ENCODE results near the gene IPCEF1. TPM values are rescaled to one million over a fixed set of nuclear protein-coding genes. Genes with fewer than 3 reads are reported as not detected.
A peak's percentile ranks its signal among the peaks of the same experiment; 100 is the strongest.

Gene IPCEF1
- total RNA-seq, 5 donors from 2014 or later (not counting 1 experiment from before 2014, with no cell fraction given) = 57.6 to 132 (median 69.4) TPM

- no peaks in the 10 kb centered on the region for H3K9me3 Mint-ChIP-seq
- Histone ChIP-seq H3K4me1 (ENCODE audit: control insufficient read depth in 1 of 2, extremely low read depth in 1 of 2, insufficient read depth in 2 of 2, low read length in 2 of 2) (peaks cover 7 to 10% of the 10 kb centered on the region in 2 experiments), H3K9me3 (no peaks in the 10 kb centered on the region), H3K27me3 (replicated peaks in 1 of 2; ENCODE audit: control insufficient read depth in 2 of 2, extremely low read depth in 1 of 2, insufficient read depth in 2 of 2, low read length in 1 of 2) (no peaks in the 10 kb centered on the region), H3K27ac (ENCODE audit: low read length) (no peak overlapping the region), H3K4me3 (ENCODE audit: control insufficient read depth in 1 of 2, extremely low read depth in 1 of 2, low read length in 1 of 2) (no peak overlapping the region), H3K36me3 (ENCODE audit: control insufficient read depth in 2 of 2, extremely low read depth in 1 of 2, insufficient read depth in 1 of 2, low read length in 1 of 2) (no peaks in the 10 kb centered on the region)
- no peak for ATAC-seq (replicated peaks in 1 of 4)
- no peak overlapping the region for H3K4me3 Mint-ChIP-seq
- peaks cover 31 to 34% (median 31%) of the 10 kb centered on the region in 3 donors for H3K4me1 Mint-ChIP-seq
- peak overlapping the region; percentile 4 to 29 for H3K27ac Mint-ChIP-seq
- ChIA-PET POLR2A (interaction anchor here in 1 of 2 donors (0.6 kb wide), 1 partner anchor 20 kb away, joined by 3 read pairs; no protein-coding TSS in a partner anchor), CTCF (interaction anchor here in 1 of 2 donors (1.0 kb wide), 1 partner anchor 11 kb away, joined by 4 read pairs; no protein-coding TSS in a partner anchor)
- no peaks in the 10 kb centered on the region for H3K36me3 Mint-ChIP-seq
- H3K27me3 Mint-ChIP-seq = peaks cover 0 to 2% of the 10 kb centered on the region in 2 donors
- 93% methylated on average over 2 of the region's 7 CpGs for WGBS (ENCODE audit: insufficient coverage)
- no peak for DNase-seq
Measured at GRCh38 chr6:154261688-154262397, 94.8 kb downstream of the IPCEF1 start.

DNA sequence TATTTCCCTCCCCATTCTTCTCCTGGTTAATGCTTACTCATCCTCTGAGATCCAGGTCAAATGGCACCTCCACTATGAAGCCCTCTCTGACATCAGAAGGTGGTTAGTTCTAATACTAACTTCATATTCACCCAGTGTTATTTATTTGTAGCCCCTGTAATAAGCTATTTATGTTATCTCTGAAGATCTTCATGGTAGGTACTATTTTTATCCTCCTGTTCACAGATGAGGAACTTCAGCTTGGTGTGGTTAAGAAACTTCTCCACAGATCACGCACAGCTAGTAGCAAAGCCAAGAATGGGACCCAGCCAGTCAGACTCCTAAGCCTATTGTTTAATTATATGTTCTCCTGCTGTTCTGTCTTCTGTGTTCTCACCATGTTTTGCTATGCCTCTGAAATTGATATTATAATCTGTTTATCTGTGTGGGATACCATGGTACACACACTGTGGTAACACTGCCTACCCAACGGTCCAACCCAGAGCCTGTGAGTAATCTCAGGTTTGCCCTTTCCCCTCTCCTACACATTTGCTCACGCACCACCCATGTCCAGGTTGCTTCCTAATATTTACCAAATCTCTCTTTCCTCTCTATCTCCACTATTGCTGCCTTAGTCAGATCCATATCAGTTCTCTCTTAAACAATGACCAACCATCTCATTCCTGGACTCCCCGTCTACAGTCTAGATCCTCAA, 98.4 kb downstream of the IPCEF1 start:
- Mint-ChIP-seq H3K4me3 (no peak overlapping the region), H3K9me3 (peaks cover 9 to 23% (median 12%) of the 10 kb centered on the region in 3 donors), H3K27me3 (no peaks in the 10 kb centered on the region), H3K36me3 (peaks cover 14% of the 10 kb centered on the region), H3K4me1 (peaks cover 29 to 35% (median 33%) of the 10 kb centered on the region in 3 donors), H3K27ac (peak overlapping the region in 1 of 2 donors; percentile 5)
- Histone ChIP-seq H3K4me1 (ENCODE audit: control insufficient read depth in 1 of 2, extremely low read depth in 1 of 2, insufficient read depth in 2 of 2, low read length in 2 of 2) (peaks cover 3 to 6% of the 10 kb centered on the region in 2 experiments), H3K4me3 (ENCODE audit: control insufficient read depth in 1 of 2, extremely low read depth in 1 of 2, low read length in 1 of 2) (no peak overlapping the region), H3K27ac (ENCODE audit: low read length) (no peak overlapping the region), H3K9me3 (peaks cover 5% of the 10 kb centered on the region), H3K36me3 (ENCODE audit: control insufficient read depth in 2 of 2, extremely low read depth in 1 of 2, insufficient read depth in 1 of 2, low read length in 1 of 2) (no peaks in the 10 kb centered on the region), H3K27me3 (replicated peaks in 1 of 2; ENCODE audit: control insufficient read depth in 2 of 2, extremely low read depth in 1 of 2, insufficient read depth in 2 of 2, low read length in 1 of 2) (no peaks in the 10 kb centered on the region)
- POLR2A ChIA-PET = interaction anchor here in 1 of 2 donors (0.7 kb wide), 1 partner anchor 28 kb away, joined by 3 read pairs; no protein-coding TSS in a partner anchor
- 93% methylated on average over 2 of the region's 4 CpGs for WGBS (ENCODE audit: insufficient coverage)
- DNase-seq = no peak
- peak in 2 of 4 experiments; percentile 29 to 47 for ATAC-seq (replicated peaks in 1 of 4)
- CTCF ChIA-PET = interaction anchor here (0.8 to 1.8 kb wide), 3 partner anchors 11 to 19 kb away, joined by 3 to 7 read pairs (median 4); no protein-coding TSS in a partner anchor

DNA sequence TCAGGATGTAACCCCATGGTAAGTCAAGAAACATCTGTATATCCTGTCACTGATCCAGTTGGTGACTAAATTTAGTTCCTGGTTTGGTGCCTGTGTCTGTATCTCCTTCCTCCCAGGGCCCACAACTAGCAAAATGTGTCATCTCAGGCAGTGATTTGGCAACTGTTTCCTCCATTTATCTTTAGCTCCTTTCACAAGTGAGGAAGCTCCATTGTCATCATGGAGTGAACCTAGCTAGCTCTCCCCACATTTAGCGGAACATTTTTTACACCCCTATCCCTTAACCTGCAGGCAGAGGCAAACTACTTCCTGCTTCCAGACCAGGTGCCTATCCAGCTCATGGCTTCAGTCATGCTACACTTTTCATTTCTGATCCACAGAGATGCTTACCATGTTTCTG, 99.5 kb downstream of the IPCEF1 start:
- peaks cover 5% of the 10 kb centered on the region for H3K9me3 ChIP-seq
- ATAC-seq (replicated peaks in 1 of 4) (no peak), DNase-seq (no peak)
- H3K27ac ChIP-seq (ENCODE audit: low read length) = no peak overlapping the region
- peaks cover 14% of the 10 kb centered on the region for H3K36me3 Mint-ChIP-seq
- peaks cover 9 to 12% of the 10 kb centered on the region in 2 experiments for H3K4me1 ChIP-seq (ENCODE audit: control insufficient read depth in 1 of 2, extremely low read depth in 1 of 2, insufficient read depth in 2 of 2, low read length in 2 of 2)
- H3K36me3 ChIP-seq (ENCODE audit: control insufficient read depth in 2 of 2, extremely low read depth in 1 of 2, insufficient read depth in 1 of 2, low read length in 1 of 2) = no peaks in the 10 kb centered on the region
- peaks cover 9 to 23% (median 12%) of the 10 kb centered on the region in 3 donors for H3K9me3 Mint-ChIP-seq
- no peaks in the 10 kb centered on the region for H3K27me3 Mint-ChIP-seq
- no peak overlapping the region for H3K27ac Mint-ChIP-seq
- ChIA-PET CTCF (interaction anchor here (1.3 to 1.8 kb wide), 2 partner anchors 10 to 17 kb away, joined by 3 to 7 read pairs; no protein-coding TSS in a partner anchor), POLR2A (interaction anchor here in 1 of 2 donors (0.8 kb wide), 1 partner anchor 9 kb away, joined by 4 read pairs; no protein-coding TSS in a partner anchor)
- H3K4me3 ChIP-seq (ENCODE audit: control insufficient read depth in 1 of 2, extremely low read depth in 1 of 2, low read length in 1 of 2) = no peak overlapping the region
- no peaks in the 10 kb centered on the region for H3K27me3 ChIP-seq (replicated peaks in 1 of 2; ENCODE audit: control insufficient read depth in 2 of 2, extremely low read depth in 1 of 2, insufficient read depth in 2 of 2, low read length in 1 of 2)
- H3K4me3 Mint-ChIP-seq = no peak overlapping the region
- 100% methylated on average over 1 of the region's 1 CpG for WGBS (ENCODE audit: insufficient coverage)
- H3K4me1 Mint-ChIP-seq = peaks cover 38 to 45% (median 44%) of the 10 kb centered on the region in 3 donors

- CTCF ChIA-PET = no interaction called here
- peaks cover 14% of the 10 kb centered on the region for H3K36me3 Mint-ChIP-seq
- H3K36me3 ChIP-seq (ENCODE audit: control insufficient read depth in 2 of 2, extremely low read depth in 1 of 2, insufficient read depth in 1 of 2, low read length in 1 of 2) = no peaks in the 10 kb centered on the region
- DNase-seq = no peak
- H3K27ac Mint-ChIP-seq = peak overlapping the region; percentile 77 to 99
- H3K27me3 ChIP-seq (replicated peaks in 1 of 2; ENCODE audit: control insufficient read depth in 2 of 2, extremely low read depth in 1 of 2, insufficient read depth in 2 of 2, low read length in 1 of 2) = no peaks in the 10 kb centered on the region
- peak in 1 of 4 experiments; percentile 25 for ATAC-seq (replicated peaks in 1 of 4)
- H3K4me1 Mint-ChIP-seq = peaks cover 64 to 74% (median 70%) of the 10 kb centered on the region in 3 donors
- 14% methylated on average over 1 of the region's 3 CpGs for WGBS (ENCODE audit: insufficient coverage)
- H3K4me3 Mint-ChIP-seq = peak overlapping the region in 1 of 3 donors; percentile 55
- POLR2A ChIA-PET = no interaction called here
- H3K4me3 ChIP-seq (ENCODE audit: control insufficient read depth in 1 of 2, extremely low read depth in 1 of 2, low read length in 1 of 2) = no peak overlapping the region
- peaks cover 29 to 39% of the 10 kb centered on the region in 2 experiments for H3K4me1 ChIP-seq (ENCODE audit: control insufficient read depth in 1 of 2, extremely low read depth in 1 of 2, insufficient read depth in 2 of 2, low read length in 2 of 2)
- no peak overlapping the region for H3K27ac ChIP-seq (ENCODE audit: low read length)
- no peaks in the 10 kb centered on the region for H3K27me3 Mint-ChIP-seq
- peaks cover 9 to 23% (median 12%) of the 10 kb centered on the region in 3 donors for H3K9me3 Mint-ChIP-seq
- peaks cover 5% of the 10 kb centered on the region for H3K9me3 ChIP-seq
Measured at GRCh38 chr6:154252678-154253077, 103.9 kb downstream of the IPCEF1 start.

DNA sequence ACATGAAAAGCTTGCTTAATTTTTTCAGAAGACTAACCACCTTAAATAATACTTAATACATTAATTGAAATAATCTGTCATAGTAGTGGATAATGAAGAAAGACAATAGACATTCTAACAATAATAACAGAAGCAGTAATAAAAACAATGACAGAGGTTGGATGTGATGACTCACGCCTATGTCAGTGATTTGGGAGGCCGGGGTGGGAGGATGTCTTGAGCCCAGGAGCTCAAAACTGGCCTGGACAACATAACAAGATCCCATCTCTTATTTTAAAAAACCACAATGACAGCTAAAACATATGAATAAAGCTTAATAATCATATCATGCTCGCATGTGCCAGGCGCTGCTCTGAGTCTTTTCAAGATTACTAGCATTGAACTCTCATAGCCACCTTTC, 105.5 kb downstream of the IPCEF1 start:
- Histone ChIP-seq H3K4me1 (ENCODE audit: control insufficient read depth in 1 of 2, extremely low read depth in 1 of 2, insufficient read depth in 2 of 2, low read length in 2 of 2) (peaks cover 28 to 43% of the 10 kb centered on the region in 2 experiments), H3K27ac (ENCODE audit: low read length) (peak overlapping the region; percentile 88), H3K4me3 (ENCODE audit: control insufficient read depth in 1 of 2, extremely low read depth in 1 of 2, low read length in 1 of 2) (no peak overlapping the region), H3K27me3 (replicated peaks in 1 of 2; ENCODE audit: control insufficient read depth in 2 of 2, extremely low read depth in 1 of 2, insufficient read depth in 2 of 2, low read length in 1 of 2) (no peaks in the 10 kb centered on the region), H3K36me3 (ENCODE audit: control insufficient read depth in 2 of 2, extremely low read depth in 1 of 2, insufficient read depth in 1 of 2, low read length in 1 of 2) (no peaks in the 10 kb centered on the region), H3K9me3 (peaks cover 5% of the 10 kb centered on the region)
- peak overlapping the region in 1 of 3 donors; percentile 69 for H3K4me3 Mint-ChIP-seq
- peaks cover 17% of the 10 kb centered on the region for H3K36me3 Mint-ChIP-seq
- DNase-seq (no peak), ATAC-seq (replicated peaks in 1 of 4) (no peak)
- peaks cover 6 to 19% (median 9%) of the 10 kb centered on the region in 3 donors for H3K9me3 Mint-ChIP-seq
- CTCF ChIA-PET = interaction anchor here (0.7 to 1.3 kb wide), 7 partner anchors 10 to 368 kb away, joined by 3 to 5 read pairs (median 3); no protein-coding TSS in a partner anchor
- peaks cover 58 to 79% (median 68%) of the 10 kb centered on the region in 3 donors for H3K4me1 Mint-ChIP-seq
- H3K27ac Mint-ChIP-seq = peak overlapping the region; percentile 95 to 99
- POLR2A ChIA-PET = interaction anchor here (0.7 to 0.8 kb wide), 2 partner anchors 21 to 54 kb away, joined by 3 to 4 read pairs; no protein-coding TSS in a partner anchor
- H3K27me3 Mint-ChIP-seq = no peaks in the 10 kb centered on the region
- no CpG with 5 or more reads among the region's 4 CpGs for WGBS (ENCODE audit: insufficient coverage)
